AG10803 (cell line): Measurements from ENCODE around the gene RAMAC.
"Not testable (repeated sequence)": the region's sequence is repeated elsewhere in the genome, so short reads cannot be mapped to it uniquely, and the experiment has no call there.

Experiments used
- DNase-seq: peaks from one replicate; pipeline ENCODE4 v3.0.0; 2010; ENCODE audit warnings: low read depth
- H3K4me3 ChIP-seq: 2 replicates; pipeline ENCODE4 v1.5.1; 2011; ENCODE audit warnings: mild to moderate bottlenecking, low read length, control low read depth
- CTCF ChIP-seq: conservative IDR thresholded peaks from 2 replicates; pipeline ENCODE4 v1.5.1; 2011; ENCODE audit warnings: mild to moderate bottlenecking, low read length, control low read depth, inconsistent platforms

Gene RAMAC

GRCh38 chr15:83012076-83012426, 26.0 kb downstream of the RAMAC start:
- peak overlapping the region; percentile 99 for H3K4me3 ChIP-seq
- peak; percentile 18 for DNase-seq
- no peak; the same call in 1 of the 2 replicates for TF ChIP-seq CTCF

GRCh38 chr15:83012636-83013035, 26.6 kb downstream of the RAMAC start:
- no peak for DNase-seq
- H3K4me3 ChIP-seq = no peak overlapping the region

GRCh38 chr15:83014205-83014653, 28.2 kb downstream of the RAMAC start:
- H3K4me3 ChIP-seq = no peak overlapping the region
- DNase-seq = no peak
- no peak for TF ChIP-seq CTCF

More at GRCh38 chr15:83012636-83013035, 26.6 kb downstream of the RAMAC start:
- no peak for TF ChIP-seq CTCF

GRCh38 chr15:83015361-83015760, 29.4 kb downstream of the RAMAC start:
- H3K4me3 ChIP-seq = no peak overlapping the region
- DNase-seq = no peak
- TF ChIP-seq CTCF = no peak

- DNase-seq = no peak
- no peak overlapping the region for H3K4me3 ChIP-seq
- no peak for TF ChIP-seq CTCF
Measured at GRCh38 chr15:83016906-83017305, 30.9 kb downstream of the RAMAC start.

- DNase-seq = no peak
- no peak overlapping the region for H3K4me3 ChIP-seq
- TF ChIP-seq CTCF = no peak
Measured at GRCh38 chr15:83018436-83018835, 32.4 kb downstream of the RAMAC start.

GRCh38 chr15:83030021-83030420, 44.0 kb downstream of the RAMAC start:
- no peak for DNase-seq
- no peak overlapping the region for H3K4me3 ChIP-seq
- no peak for TF ChIP-seq CTCF

- not testable (repeated sequence) for DNase-seq, H3K4me3 ChIP-seq
Measured at GRCh38 chr15:83031234-83031633, 45.2 kb downstream of the RAMAC start.
